Naive thymus-derived CD4-positive, alpha-beta T cell (primary cell): ENCODE results near the gene RGS17. TPM values are rescaled to one million over a fixed set of nuclear protein-coding genes. Genes with fewer than 3 reads are reported as not detected.
"Not testable (repeated sequence)": the region's sequence is repeated elsewhere in the genome, so short reads cannot be mapped to it uniquely, and the experiment has no call there.

ENCODE experiments used
- ATAC-seq: fragments of 150-1000 bp; cut with Tn5 transposase; 2 replicates; pipeline ENCODE4 v1.10.0; 2021; ENCODE audit warnings: mild to moderate bottlenecking, moderate library complexity
- CTCF ChIA-PET: fragments of 350-600 bp; sonication (Branson Sonifier 250); formaldehyde crosslinking; loops from one replicate; lab custom pipeline; 2021; ENCODE audit warnings: antibody characterized with exemption; lab: Charles Lee
- POLR2A ChIA-PET: fragments of 350-600 bp; sonication (Branson Sonifier 250); formaldehyde crosslinking; loops from one replicate; lab custom pipeline; 2021; ENCODE audit warnings: antibody characterized with exemption, inconsistent platforms; lab: Charles Lee
- DNase-seq, 9 donors: peaks; one replicate each; pipeline versions ENCODE4 v3.0.0 to v3.0.0-alpha.2; 2020 to 2022; ENCODE audit warnings: mixed read lengths in 1 of 9
- H3K27ac ChIP-seq: one replicate; pipeline ENCODE4 v1.7.0; 2013; ENCODE audit warnings: mild to moderate bottlenecking, low read depth, low read length, moderate library complexity
- H3K27me3 ChIP-seq, 2 donors: one replicate each; pipeline ENCODE4 v1.7.0; 2013; ENCODE audit warnings: low read length in 2 of 2, mild to moderate bottlenecking in 2 of 2, moderate library complexity in 2 of 2; ENCODE audit not compliant: control insufficient read depth in 2 of 2, insufficient read depth in 2 of 2
- H3K36me3 ChIP-seq, 3 experiments: 1 replicate in 2 of 3; 2 replicates in 1 of 3; pipeline ENCODE4 v1.7.0; 2013; ENCODE audit warnings: low read length in 3 of 3, mild to moderate bottlenecking in 3 of 3, moderate library complexity in 1 of 3; ENCODE audit not compliant: insufficient read depth in 3 of 3, control insufficient read depth in 2 of 3
- H3K4me1 ChIP-seq, 2 donors: one replicate each; pipeline ENCODE4 v1.7.0; 2013; ENCODE audit warnings: low read length in 2 of 2, mild to moderate bottlenecking in 2 of 2, moderate library complexity in 1 of 2; ENCODE audit not compliant: control insufficient read depth in 2 of 2, insufficient read depth in 2 of 2
- H3K4me3 ChIP-seq: 2 replicates; pipeline ENCODE4 v1.7.0; 2013; ENCODE audit warnings: mild to moderate bottlenecking, low read length
- H3K9me3 ChIP-seq, 3 experiments: 1 replicate in 2 of 3; 2 replicates in 1 of 3; pipeline ENCODE4 v1.7.0; 2013; ENCODE audit warnings: low read length in 3 of 3; ENCODE audit not compliant: control insufficient read depth in 2 of 3
- H3K27ac Mint-ChIP-seq, 9 donors: one replicate each; pipeline ENCODE4 v1.8.0; 2020 to 2022; ENCODE audit warnings: mixed read lengths in 9 of 9, mild to moderate bottlenecking in 8 of 9, moderate library complexity in 5 of 9, inconsistent platforms in 2 of 9
- H3K27me3 Mint-ChIP-seq, 5 donors: one replicate each; pipeline ENCODE4 v1.8.0; 2021 to 2022; ENCODE audit warnings: mixed read lengths in 5 of 5, mild to moderate bottlenecking in 1 of 5
- H3K36me3 Mint-ChIP-seq, 5 donors: one replicate each; pipeline ENCODE4 v1.8.0; 2020 to 2022; ENCODE audit warnings: mixed read lengths in 5 of 5, mild to moderate bottlenecking in 3 of 5, inconsistent platforms in 1 of 5
- H3K4me1 Mint-ChIP-seq, 7 donors: one replicate each; pipeline ENCODE4 v1.8.0; 2020 to 2022; ENCODE audit warnings: mixed read lengths in 7 of 7, mild to moderate bottlenecking in 3 of 7, inconsistent platforms in 1 of 7
- H3K4me3 Mint-ChIP-seq, 10 donors: one replicate each; pipeline ENCODE4 v1.8.0; 2020 to 2022; ENCODE audit warnings: mild to moderate bottlenecking in 10 of 10, mixed read lengths in 10 of 10, moderate library complexity in 6 of 10, inconsistent platforms in 2 of 10
- H3K9me3 Mint-ChIP-seq, 11 donors: one replicate each; pipeline ENCODE4 v1.8.0; 2020 to 2022; ENCODE audit warnings: mixed read lengths in 11 of 11, mild to moderate bottlenecking in 4 of 11, inconsistent platforms in 1 of 11, moderate library complexity in 1 of 11
- intact Hi-C, 2 donors: fragments of 100-400 bp; cut with micrococcal nuclease; formaldehyde crosslinking; loops; one replicate each; pipeline ENCODE4 v1.15.1; 2023
- polyA plus RNA-seq, 2 donors: library from polyadenylated mRNA; unstranded; fragments of 300-500 nt; fragmentation: Illumina TruSeq; gene quantifications; one replicate each; pipeline ENCODE4 v1.2.3, GENCODE V29; 2021
- total RNA-seq, 6 experiments: library from RNA in 5 of 6; stranded (reverse) in 5 of 6; gene quantifications; 1 replicate in 5 of 6; 2 replicates in 1 of 6; pipeline ENCODE4 v1.2.3 and lab custom pipeline; 2021 to 2026

The RGS17 gene
- total and polyA plus RNA-seq, 7 experiments from 2014 or later, result 0.39 TPM; not detected in 6

- Mint-ChIP-seq H3K4me1 (peaks cover 29 to 83% (median 68%) of the 10 kb centered on the region in 7 donors), H3K4me3 (peak overlapping the region in 9 of 10 donors; percentile 9 to 66 (median 53)), H3K27ac (peak overlapping the region in 8 of 9 donors; percentile 11 to 83 (median 40)), H3K36me3 (peaks cover 11 to 26% (median 16%) of the 10 kb centered on the region in 5 donors)
- peaks cover 0 to 21% (median 0%) of the 10 kb centered on the region in 3 experiments for H3K36me3 ChIP-seq
- ATAC-seq, intact Hi-C loops, H3K27ac ChIP-seq, DNase-seq, H3K9me3 ChIP-seq, H3K4me3 ChIP-seq, H3K27me3 Mint-ChIP-seq, H3K27me3 ChIP-seq, CTCF ChIA-PET, H3K9me3 Mint-ChIP-seq: not testable (repeated sequence)
- H3K4me1 ChIP-seq, result peaks cover 18% of the 10 kb centered on the region in 2 donors
- POLR2A ChIA-PET, result interaction anchor here (1.2 to 3.6 kb wide), 2 partner anchors 16 kb away, joined by 4 to 16 read pairs; partner anchors contain the start of gene FBXO5
Observed at GRCh38 chr6:152999538-152999937, 131.5 kb downstream of the RGS17 start.

- Histone ChIP-seq H3K9me3 (no peaks in the 10 kb centered on the region), H3K27me3 (no peaks in the 10 kb centered on the region), H3K27ac (peak overlapping the region; percentile 0), H3K36me3 (peaks cover 0 to 46% (median 9%) of the 10 kb centered on the region in 3 experiments), H3K4me1 (no peaks in the 10 kb centered on the region), H3K4me3 (no peak overlapping the region)
- ChIA-PET CTCF (no interaction called here), POLR2A (no interaction called here)
- ATAC-seq (no peak), DNase-seq (no peak)
- Mint-ChIP-seq H3K4me3 (no peak overlapping the region), H3K27ac (peak overlapping the region in 8 of 9 donors; percentile 13 to 80 (median 40)), H3K4me1 (peaks cover 9 to 47% (median 35%) of the 10 kb centered on the region in 7 donors), H3K36me3 (peaks cover 7 to 37% (median 24%) of the 10 kb centered on the region in 5 donors), H3K9me3 (no peaks in the 10 kb centered on the region), H3K27me3 (no peaks in the 10 kb centered on the region)
- intact Hi-C loops, result no loop called here
Observed at GRCh38 chr6:152993847-152994246, 137.2 kb downstream of the RGS17 start.

- Histone ChIP-seq H3K4me1 (no peaks in the 10 kb centered on the region), H3K36me3 (peaks cover 0 to 46% (median 9%) of the 10 kb centered on the region in 3 experiments), H3K4me3 (no peak overlapping the region), H3K9me3 (no peaks in the 10 kb centered on the region), H3K27me3 (no peaks in the 10 kb centered on the region), H3K27ac (peak overlapping the region; percentile 0)
- H3K36me3 Mint-ChIP-seq, result peaks cover 7 to 37% (median 24%) of the 10 kb centered on the region in 5 donors
- ChIA-PET CTCF (no interaction called here), POLR2A (no interaction called here)
- ATAC-seq, result peak; percentile 22
- peaks cover 9 to 43% (median 31%) of the 10 kb centered on the region in 7 donors for H3K4me1 Mint-ChIP-seq
- H3K4me3 Mint-ChIP-seq, result no peak overlapping the region
- H3K27ac Mint-ChIP-seq, result peak overlapping the region in 8 of 9 donors; percentile 13 to 80 (median 40)
- intact Hi-C loops, result no loop called here
- H3K27me3 Mint-ChIP-seq, result no peaks in the 10 kb centered on the region
- H3K9me3 Mint-ChIP-seq, result no peaks in the 10 kb centered on the region
- DNase-seq, result no peak
Observed at GRCh38 chr6:152993431-152993830, 137.7 kb downstream of the RGS17 start.

- Histone ChIP-seq H3K27ac (peak overlapping the region; percentile 42), H3K4me1 (peaks cover 10 to 17% of the 10 kb centered on the region in 2 donors), H3K27me3 (no peaks in the 10 kb centered on the region), H3K9me3 (no peaks in the 10 kb centered on the region), H3K4me3 (no peak overlapping the region), H3K36me3 (peaks cover 0 to 17% (median 0%) of the 10 kb centered on the region in 3 experiments)
- peaks cover 18 to 39% (median 30%) of the 10 kb centered on the region in 7 donors for H3K4me1 Mint-ChIP-seq
- intact Hi-C loops, result no loop called here
- H3K4me3 Mint-ChIP-seq, result no peak overlapping the region
- H3K9me3 Mint-ChIP-seq, result peaks cover 0 to 6% (median 0%) of the 10 kb centered on the region in 11 donors
- H3K36me3 Mint-ChIP-seq, result peaks cover 0 to 18% (median 8%) of the 10 kb centered on the region in 5 donors
- ChIA-PET CTCF (no interaction called here), POLR2A (no interaction called here)
- H3K27me3 Mint-ChIP-seq, result no peaks in the 10 kb centered on the region
- peak overlapping the region in 7 of 9 donors; percentile 6 to 87 (median 23) for H3K27ac Mint-ChIP-seq
- no peak for ATAC-seq
- DNase-seq, result no peak
Observed at GRCh38 chr6:152986978-152987377, 144.1 kb downstream of the RGS17 start.

- H3K4me1 ChIP-seq, result peaks cover 10 to 20% of the 10 kb centered on the region in 2 donors
- Mint-ChIP-seq H3K4me1 (peaks cover 28 to 56% (median 41%) of the 10 kb centered on the region in 7 donors), H3K36me3 (peaks cover 0 to 22% (median 5%) of the 10 kb centered on the region in 5 donors), H3K27ac (peak overlapping the region in 5 of 9 donors; percentile 66 to 95 (median 87)), H3K4me3 (peak overlapping the region in 9 of 10 donors; percentile 16 to 99 (median 62))
- H3K27me3 Mint-ChIP-seq, ATAC-seq, H3K9me3 ChIP-seq, H3K9me3 Mint-ChIP-seq, H3K4me3 ChIP-seq, POLR2A ChIA-PET, DNase-seq, H3K36me3 ChIP-seq, H3K27me3 ChIP-seq: not testable (repeated sequence)
- peak overlapping the region; percentile 42 for H3K27ac ChIP-seq
- intact Hi-C loops, result loop anchor here in 1 of 2 donors (2.0 kb wide), 1 partner anchor 40 kb away; no protein-coding TSS in a partner anchor
- CTCF ChIA-PET, result interaction anchor here (1.1 kb wide), 1 partner anchor 13 kb away, joined by 3 read pairs; no protein-coding TSS in a partner anchor
Observed at GRCh38 chr6:152985300-152985699, 145.8 kb downstream of the RGS17 start.

GRCh38 chr6:152984513-152984872 lies 146.6 kb downstream of the RGS17 start:
- no peak for ATAC-seq
- POLR2A ChIA-PET, result interaction anchor here (2.1 kb wide), 1 partner anchor 17 kb away, joined by 16 read pairs; the partner anchor contains the start of gene MTRF1L

More at GRCh38 chr6:152984513-152984872, 146.6 kb downstream of the RGS17 start:
- Mint-ChIP-seq H3K27ac (peak overlapping the region; percentile 87 to 99 (median 95)), H3K27me3 (no peaks in the 10 kb centered on the region), H3K4me3 (peak overlapping the region; percentile 92 to 100 (median 96)), H3K9me3 (peaks cover 0 to 6% (median 0%) of the 10 kb centered on the region in 11 donors), H3K4me1 (peaks cover 30 to 54% (median 41%) of the 10 kb centered on the region in 7 donors), H3K36me3 (peaks cover 0 to 22% (median 3%) of the 10 kb centered on the region in 5 donors)
- Histone ChIP-seq H3K4me3 (peak overlapping the region; percentile 94), H3K27me3 (no peaks in the 10 kb centered on the region), H3K9me3 (no peaks in the 10 kb centered on the region), H3K4me1 (peaks cover 10 to 20% of the 10 kb centered on the region in 2 donors), H3K27ac (peak overlapping the region; percentile 89), H3K36me3 (peaks cover 0 to 4% (median 0%) of the 10 kb centered on the region in 3 experiments)
- CTCF ChIA-PET, result interaction anchor here (1.1 kb wide), 1 partner anchor 14 kb away, joined by 3 read pairs; no protein-coding TSS in a partner anchor
- intact Hi-C loops, result loop anchor here in 1 of 2 donors (2.0 to 5.0 kb wide), 3 partner anchors 40 to 1748 kb away; partner anchors contain the start of gene SCAF8
- DNase-seq, result no peak
